SU-DHL-6 (cell line): Measurements from ENCODE around the gene POLRMT.

Source experiments
- H2AFZ ChIP-seq: fragments of 200-600 bp; sonication (generic); 2 replicates; pipeline ENCODE4 v1.6.1; 2014; ENCODE audit warnings: low read depth, mild to moderate bottlenecking, moderate library complexity, mixed read lengths, antibody characterized with exemption, low read length; ENCODE audit not compliant: severe bottlenecking
- H3F3A ChIP-seq: fragments of 200-600 bp; shearing (Covaris generic); 2 replicates; pipeline ENCODE4 v1.6.0; 2016; ENCODE audit warnings: antibody characterized with exemption, mild to moderate bottlenecking; ENCODE audit not compliant: insufficient read depth
- H3K27ac ChIP-seq: fragments of 200-600 bp; sonication (generic); 2 replicates; pipeline ENCODE4 v1.5.1; 2016; ENCODE audit warnings: low read depth, mild to moderate bottlenecking, low read length, moderate library complexity, mixed read lengths
- H3K27me3 ChIP-seq: fragments of 200-600 bp; sonication (generic), shearing (Covaris generic); 2 replicates; pipeline ENCODE4 v1.6.0; 2014; ENCODE audit warnings: mild to moderate bottlenecking, low read length
- H3K36me3 ChIP-seq: fragments of 200-600 bp; sonication (generic); 2 replicates; pipeline ENCODE4 v1.6.1; 2014; ENCODE audit warnings: mild to moderate bottlenecking, low read length, mixed read lengths
- H3K4me2 ChIP-seq: fragments of 300-600, 200-600 bp; shearing (Covaris generic), sonication (generic); 2 replicates; pipeline ENCODE4 v1.6.0; 2014; ENCODE audit warnings: low read length, low read depth, mild to moderate bottlenecking; ENCODE audit not compliant: poor library complexity, severe bottlenecking
- H3K4me3 ChIP-seq: fragments of 200-600 bp; sonication (generic); 2 replicates; pipeline ENCODE4 v1.5.1; 2014; ENCODE audit warnings: antibody characterized with exemption, low read length, mild to moderate bottlenecking, mixed read lengths; ENCODE audit not compliant: insufficient read depth, poor library complexity, severe bottlenecking
- H3K79me2 ChIP-seq: fragments of 200-600 bp; sonication (generic); 2 replicates; pipeline ENCODE4 v1.6.1; 2014; ENCODE audit warnings: mild to moderate bottlenecking, low read length, moderate library complexity; ENCODE audit not compliant: insufficient read depth
- H3K9ac ChIP-seq: fragments of 200-600 bp; sonication (generic); 2 replicates; pipeline ENCODE4 v1.7.0; 2014; ENCODE audit warnings: mild to moderate bottlenecking, low read length
- H3K9me2 ChIP-seq: fragments of 200-600 bp; sonication (generic); replicated peaks from 2 replicates; pipeline ENCODE4 v1.6.1; 2014; ENCODE audit warnings: low read length; ENCODE audit not compliant: insufficient read depth
- H3K9me3 ChIP-seq: fragments of 200-600 bp; sonication (generic); 2 replicates; pipeline ENCODE4 v1.6.1; 2014; ENCODE audit warnings: low read length, mixed read lengths; ENCODE audit not compliant: insufficient read depth
- H4K20me1 ChIP-seq: fragments of 200-600 bp; sonication (generic); 2 replicates; pipeline ENCODE4 v1.6.1; 2014; ENCODE audit warnings: low read depth, mild to moderate bottlenecking, antibody characterized with exemption, low read length, moderate library complexity, mixed read lengths
- EZH2phosphoT487 ChIP-seq: fragments of 200-600 bp; sonication (generic), shearing (Covaris generic); conservative IDR thresholded peaks from 2 replicates; pipeline ENCODE4 v1.6.1; 2018; ENCODE audit warnings: mild to moderate bottlenecking, antibody characterized with exemption, low read length, moderate library complexity, mixed read lengths
- TF ChIP-seq, protein P1 (sequence below): fragments of 200-600 bp; sonication (generic); IDR thresholded peaks from one replicate; pipeline ENCODE4 v1.5.1; 2017; ENCODE audit warnings: antibody characterized with exemption, mild to moderate bottlenecking, low read length, moderate library complexity; ENCODE audit not compliant: insufficient read depth, poor library complexity, severe bottlenecking

The POLRMT gene

DNA sequence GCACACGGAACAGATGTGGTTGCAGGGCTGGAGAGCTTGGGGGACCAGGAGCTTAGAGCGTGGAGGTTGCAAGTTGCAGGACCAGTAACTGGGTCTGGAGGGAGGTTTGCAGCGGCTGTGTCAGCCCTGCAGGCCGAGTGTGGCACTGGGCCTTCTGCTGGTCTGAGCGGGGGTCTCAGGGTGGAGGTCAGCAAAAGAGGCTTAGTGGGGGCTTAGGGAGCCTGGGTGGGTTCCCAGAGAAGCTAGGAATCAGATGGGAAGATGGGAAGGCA, 49.4 kb downstream of the POLRMT start:
- H3F3A ChIP-seq = no peaks in the 10 kb centered on the region
- TF ChIP-seq, protein P1, sequence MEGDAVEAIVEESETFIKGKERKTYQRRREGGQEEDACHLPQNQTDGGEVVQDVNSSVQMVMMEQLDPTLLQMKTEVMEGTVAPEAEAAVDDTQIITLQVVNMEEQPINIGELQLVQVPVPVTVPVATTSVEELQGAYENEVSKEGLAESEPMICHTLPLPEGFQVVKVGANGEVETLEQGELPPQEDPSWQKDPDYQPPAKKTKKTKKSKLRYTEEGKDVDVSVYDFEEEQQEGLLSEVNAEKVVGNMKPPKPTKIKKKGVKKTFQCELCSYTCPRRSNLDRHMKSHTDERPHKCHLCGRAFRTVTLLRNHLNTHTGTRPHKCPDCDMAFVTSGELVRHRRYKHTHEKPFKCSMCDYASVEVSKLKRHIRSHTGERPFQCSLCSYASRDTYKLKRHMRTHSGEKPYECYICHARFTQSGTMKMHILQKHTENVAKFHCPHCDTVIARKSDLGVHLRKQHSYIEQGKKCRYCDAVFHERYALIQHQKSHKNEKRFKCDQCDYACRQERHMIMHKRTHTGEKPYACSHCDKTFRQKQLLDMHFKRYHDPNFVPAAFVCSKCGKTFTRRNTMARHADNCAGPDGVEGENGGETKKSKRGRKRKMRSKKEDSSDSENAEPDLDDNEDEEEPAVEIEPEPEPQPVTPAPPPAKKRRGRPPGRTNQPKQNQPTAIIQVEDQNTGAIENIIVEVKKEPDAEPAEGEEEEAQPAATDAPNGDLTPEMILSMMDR = no peak
- TF ChIP-seq EZH2phosphoT487 = no peak
- H3K27me3 ChIP-seq = no peaks in the 10 kb centered on the region
- H2AFZ ChIP-seq = no peak overlapping the region
- no peak overlapping the region for H3K4me3 ChIP-seq
- H3K9ac ChIP-seq = no peak overlapping the region
- no peaks in the 10 kb centered on the region for H3K9me3 ChIP-seq
- H3K79me2 ChIP-seq = peaks cover 6% of the 10 kb centered on the region; the same call in 1 of the 2 replicates
- no peak overlapping the region for H3K4me2 ChIP-seq
- H3K36me3 ChIP-seq = no peaks in the 10 kb centered on the region
- H3K9me2 ChIP-seq = no peaks in the 10 kb centered on the region
- H4K20me1 ChIP-seq = no peaks in the 10 kb centered on the region; the same call in 1 of the 2 replicates
- no peak overlapping the region for H3K27ac ChIP-seq

DNA sequence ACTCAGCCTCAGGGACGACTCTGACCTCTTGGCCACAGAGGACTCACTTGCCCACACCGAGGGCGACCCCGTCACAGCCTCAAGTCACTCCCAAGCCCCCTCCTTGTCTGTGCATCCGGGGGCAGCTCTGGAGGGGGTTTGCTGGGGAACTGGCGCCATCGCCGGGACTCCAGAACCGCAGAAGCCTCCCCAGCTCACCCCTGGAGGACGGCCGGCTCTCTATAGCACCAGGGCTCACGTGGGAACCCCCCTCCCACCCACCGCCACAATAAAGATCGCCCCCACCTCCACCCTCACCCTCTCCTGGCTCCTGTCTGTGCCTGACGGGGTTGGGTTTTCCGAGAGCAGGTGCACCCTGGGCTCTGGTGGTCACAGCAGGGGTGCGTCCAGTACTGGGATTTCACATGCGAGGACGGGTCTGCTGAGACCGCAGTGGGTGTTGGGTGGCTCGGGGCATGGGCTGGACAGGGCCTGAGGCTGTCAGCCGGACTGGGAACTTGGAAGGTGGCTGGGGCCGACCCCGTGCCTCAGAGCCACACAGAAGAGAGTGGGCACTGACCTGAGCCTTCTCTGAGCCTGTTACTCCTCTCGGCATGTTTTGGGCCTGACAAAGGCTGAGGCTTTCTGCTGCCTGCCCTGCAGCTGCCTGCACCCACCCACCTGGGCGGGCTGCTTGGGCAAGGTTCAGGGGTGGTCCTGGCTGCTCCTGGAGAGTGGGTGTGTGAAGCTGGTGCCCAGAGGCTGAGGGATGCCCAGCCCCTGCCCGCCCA, 50.0 kb downstream of the POLRMT start:
- no peak for TF ChIP-seq EZH2phosphoT487
- TF ChIP-seq, protein P1 = no peak
- Histone ChIP-seq H3F3A (no peaks in the 10 kb centered on the region), H3K79me2 (peaks cover 10% of the 10 kb centered on the region; the same call in 1 of the 2 replicates), H3K9me3 (no peaks in the 10 kb centered on the region), H2AFZ (no peak overlapping the region), H3K9me2 (no peaks in the 10 kb centered on the region), H3K4me3 (no peak overlapping the region), H3K27ac (no peak overlapping the region), H3K36me3 (no peaks in the 10 kb centered on the region), H3K27me3 (no peaks in the 10 kb centered on the region), H4K20me1 (no peaks in the 10 kb centered on the region; the same call in 1 of the 2 replicates), H3K9ac (no peak overlapping the region), H3K4me2 (no peak overlapping the region)

DNA sequence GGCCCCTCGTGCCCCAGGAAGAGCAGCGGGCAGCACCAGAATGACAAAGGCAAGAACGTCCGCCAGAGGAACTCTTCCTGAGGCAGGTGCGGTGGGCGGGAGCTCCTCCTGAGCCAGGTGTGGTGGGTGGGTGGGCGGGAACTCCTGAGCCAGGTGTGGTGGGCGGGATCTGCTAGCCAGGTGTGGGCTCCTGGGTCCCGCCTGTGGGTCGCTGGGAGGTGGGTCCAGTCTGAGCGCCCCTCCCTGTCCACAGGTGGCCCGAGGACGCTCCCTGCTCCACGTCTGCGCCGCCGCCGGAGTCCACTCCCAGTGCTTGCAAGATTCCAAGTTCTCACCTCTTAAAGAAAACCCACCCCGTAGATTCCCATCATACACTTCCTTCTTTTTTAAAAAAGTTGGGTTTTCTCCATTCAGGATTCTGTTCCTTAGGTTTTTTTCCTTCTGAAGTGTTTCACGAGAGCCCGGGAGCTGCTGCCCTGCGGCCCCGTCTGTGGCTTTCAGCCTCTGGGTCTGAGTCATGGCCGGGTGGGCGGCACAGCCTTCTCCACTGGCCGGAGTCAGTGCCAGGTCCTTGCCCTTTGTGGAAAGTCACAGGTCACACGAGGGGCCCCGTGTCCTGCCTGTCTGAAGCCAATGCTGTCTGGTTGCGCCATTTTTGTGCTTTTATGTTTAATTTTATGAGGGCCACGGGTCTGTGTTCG, 50.7 kb downstream of the POLRMT start:
- H3K79me2 ChIP-seq = peaks cover 17% of the 10 kb centered on the region

More for the DNA sequence above, 50.7 kb downstream of the POLRMT start:
- H3K27me3 ChIP-seq = no peaks in the 10 kb centered on the region
- no peaks in the 10 kb centered on the region for H3K36me3 ChIP-seq
- H3K9me2 ChIP-seq = no peaks in the 10 kb centered on the region
- H3K4me3 ChIP-seq = no peak overlapping the region
- no peak overlapping the region for H3K9ac ChIP-seq
- no peak overlapping the region for H3K4me2 ChIP-seq
- H3F3A ChIP-seq = no peaks in the 10 kb centered on the region
- H4K20me1 ChIP-seq = no peaks in the 10 kb centered on the region; the same call in 1 of the 2 replicates
- no peak overlapping the region for H2AFZ ChIP-seq
- no peaks in the 10 kb centered on the region for H3K9me3 ChIP-seq
- no peak for TF ChIP-seq EZH2phosphoT487
- TF ChIP-seq, protein P1 = no peak
- no peak overlapping the region for H3K27ac ChIP-seq
